Left renal pelvis (tissue), 4 donors: ENCODE data around the gene FAM20A. TPM values are rescaled to one million over a fixed set of nuclear protein-coding genes. Genes with fewer than 3 reads are reported as not detected.

Experiments used
- DNase-seq, 4 donors: peaks; one replicate each; pipeline ENCODE4 v3.0.0-alpha.2; 2013; ENCODE audit warnings: low read depth in 4 of 4, low spot score in 3 of 4
- polyA plus RNA-seq, 4 donors: library from polyadenylated mRNA; unstranded; fragments of 120-200 nt; gene quantifications; one replicate each; pipeline ENCODE4 v1.2.1, GENCODE V29; 2013; ENCODE audit not compliant: insufficient read length in 4 of 4

Gene FAM20A
- polyA plus RNA-seq, 4 donors, result 10.8 to 17.4 (median 13.5) TPM

GRCh38 chr17:68611353-68612208 is 10.4 kb upstream of the FAM20A start:
- no peak for DNase-seq

GRCh38 chr17:68610554-68610953 is 9.4 kb upstream of the FAM20A start:
- no peak for DNase-seq

- no peak for DNase-seq
Observed at GRCh38 chr17:68608515-68609130, 7.5 kb upstream of the FAM20A start.

GRCh38 chr17:68606451-68607307 is 5.5 kb upstream of the FAM20A start:
- no peak for DNase-seq

- DNase-seq, result no peak
Observed at GRCh38 chr17:68605914-68606313, 4.7 kb upstream of the FAM20A start.

- DNase-seq, result no peak
Observed at GRCh38 chr17:68603656-68604055, 2.5 kb upstream of the FAM20A start.

- DNase-seq, result no peak
Observed at GRCh38 chr17:68603027-68603426, 1.9 kb upstream of the FAM20A start.

GRCh38 chr17:68602289-68602688 is 1.1 kb upstream of the FAM20A start:
- no peak for DNase-seq

GRCh38 chr17:68601565-68602288 is 560 bp upstream of the FAM20A start:
- no peak for DNase-seq

- DNase-seq, result no peak
Observed at GRCh38 chr17:68600067-68600930, 868 bp downstream of the FAM20A start.

GRCh38 chr17:68599552-68600066 is 1.6 kb downstream of the FAM20A start:
- no peak for DNase-seq

GRCh38 chr17:68599091-68599490 is 2.1 kb downstream of the FAM20A start:
- no peak for DNase-seq

- no peak for DNase-seq
Observed at GRCh38 chr17:68598545-68598961, 2.6 kb downstream of the FAM20A start.

GRCh38 chr17:68598074-68598473 is 3.1 kb downstream of the FAM20A start:
- no peak for DNase-seq

- no peak for DNase-seq
Observed at GRCh38 chr17:68596411-68596945, 4.7 kb downstream of the FAM20A start.

GRCh38 chr17:68595986-68596385 is 5.2 kb downstream of the FAM20A start:
- no peak for DNase-seq

GRCh38 chr17:68595496-68595895 is 5.7 kb downstream of the FAM20A start:
- DNase-seq, result no peak

GRCh38 chr17:68594552-68594951 is 6.6 kb downstream of the FAM20A start:
- DNase-seq, result no peak
